GM21528 (cell line): Measurements from ENCODE around the gene GPR107.
A peak's percentile ranks its signal among the peaks of the same experiment; 100 is the strongest.

Experiments used
- ATAC-seq: cut with Tn5 transposase; IDR thresholded peaks from one replicate; pipeline ENCODE4 v1.9.1; 2021; ENCODE audit warnings: mild to moderate bottlenecking, moderate library complexity; ENCODE audit not compliant: unreplicated experiment, low FRiP score

The GPR107 gene

DNA sequence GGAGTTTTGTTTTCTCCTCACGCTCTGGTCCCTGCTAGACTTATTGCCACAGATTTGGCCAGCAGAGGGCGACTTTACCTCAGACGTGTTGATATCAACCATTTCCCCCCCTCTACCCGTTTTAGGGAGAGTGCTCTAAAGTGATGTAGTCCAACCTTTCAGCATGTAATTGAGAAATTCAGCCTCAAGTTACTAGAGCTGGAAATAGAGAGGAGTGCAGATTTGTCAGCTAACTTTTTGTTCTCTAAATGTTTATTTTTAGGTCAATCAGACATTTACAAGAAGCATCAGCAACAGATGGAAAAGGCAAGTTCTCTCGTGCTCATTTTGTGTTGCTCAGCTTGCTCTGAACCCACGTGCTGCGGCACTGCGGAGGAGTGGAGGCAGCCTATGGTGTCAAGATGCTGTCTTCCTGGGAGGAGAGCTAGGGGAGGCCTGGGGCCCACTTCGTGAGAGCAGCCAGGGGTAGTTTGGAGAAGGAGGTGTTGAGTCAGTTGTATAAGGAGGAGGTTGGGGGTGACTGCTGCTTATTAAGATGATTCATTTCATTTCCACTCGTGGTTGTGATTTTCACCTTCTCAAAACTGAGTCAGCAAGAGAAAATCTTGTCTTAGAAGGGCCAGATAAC, 53.6 kb downstream of the GPR107 start:
- ATAC-seq, result no peak

DNA sequence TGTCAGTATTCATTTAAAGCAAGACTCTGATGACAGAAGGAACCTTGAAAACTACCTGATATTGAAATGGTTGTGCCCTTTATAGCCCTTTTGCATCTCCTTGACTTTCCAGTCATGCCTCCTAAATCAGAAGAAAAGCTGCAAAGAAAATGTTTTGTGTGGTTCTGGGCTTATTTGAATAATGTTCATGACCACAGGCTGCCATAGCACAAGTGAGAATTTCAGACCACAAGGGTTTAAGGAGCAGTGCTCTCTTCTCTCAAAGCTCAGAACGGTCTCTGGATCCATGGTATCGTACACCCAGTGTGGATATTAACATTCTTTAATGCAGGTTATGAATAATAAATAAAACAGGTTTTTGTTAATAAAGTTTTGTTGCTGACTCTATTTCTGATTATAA, 54.2 kb downstream of the GPR107 start:
- ATAC-seq, result no peak

DNA sequence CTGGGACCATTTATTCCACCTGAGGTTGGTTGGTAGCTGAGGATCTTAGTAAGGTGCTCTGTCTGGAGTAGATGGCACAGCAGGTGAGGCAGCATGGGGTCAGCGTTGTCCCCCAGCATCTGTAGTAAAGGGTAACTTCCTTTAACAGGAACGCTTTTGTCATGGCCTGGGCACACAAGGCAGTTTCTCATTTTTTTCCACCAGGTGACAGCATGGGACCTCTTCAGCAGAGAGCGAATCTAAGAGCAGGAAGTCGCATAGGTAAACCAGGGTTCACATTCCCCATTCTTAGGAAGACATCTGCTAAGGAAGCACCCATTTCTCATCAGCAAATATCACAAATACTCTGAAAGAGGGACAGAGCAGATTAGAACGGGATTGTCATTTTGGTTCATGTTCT, 56.5 kb downstream of the GPR107 start:
- ATAC-seq, result no peak

DNA sequence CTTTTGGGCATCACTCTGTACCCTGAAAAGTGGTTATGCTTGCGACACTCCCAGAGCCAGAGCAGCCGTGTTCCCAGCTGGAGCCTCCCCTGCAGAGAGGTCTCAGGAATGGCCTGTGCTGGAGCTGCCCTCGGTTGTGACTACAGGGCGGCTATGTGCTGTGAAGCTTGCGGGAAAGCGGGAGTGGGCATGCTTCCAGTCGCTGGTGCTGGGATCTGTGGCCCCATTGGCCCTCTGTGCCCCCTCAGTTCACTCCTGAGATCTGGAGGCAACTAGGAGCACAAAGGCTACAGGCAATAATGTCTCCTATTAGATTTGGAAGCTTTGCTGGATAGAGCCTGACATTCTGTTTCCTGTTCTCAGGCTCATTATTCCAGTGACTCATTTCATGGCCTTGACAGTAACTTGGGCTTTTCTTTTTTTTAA, 56.9 kb downstream of the GPR107 start:
- no peak for ATAC-seq

DNA sequence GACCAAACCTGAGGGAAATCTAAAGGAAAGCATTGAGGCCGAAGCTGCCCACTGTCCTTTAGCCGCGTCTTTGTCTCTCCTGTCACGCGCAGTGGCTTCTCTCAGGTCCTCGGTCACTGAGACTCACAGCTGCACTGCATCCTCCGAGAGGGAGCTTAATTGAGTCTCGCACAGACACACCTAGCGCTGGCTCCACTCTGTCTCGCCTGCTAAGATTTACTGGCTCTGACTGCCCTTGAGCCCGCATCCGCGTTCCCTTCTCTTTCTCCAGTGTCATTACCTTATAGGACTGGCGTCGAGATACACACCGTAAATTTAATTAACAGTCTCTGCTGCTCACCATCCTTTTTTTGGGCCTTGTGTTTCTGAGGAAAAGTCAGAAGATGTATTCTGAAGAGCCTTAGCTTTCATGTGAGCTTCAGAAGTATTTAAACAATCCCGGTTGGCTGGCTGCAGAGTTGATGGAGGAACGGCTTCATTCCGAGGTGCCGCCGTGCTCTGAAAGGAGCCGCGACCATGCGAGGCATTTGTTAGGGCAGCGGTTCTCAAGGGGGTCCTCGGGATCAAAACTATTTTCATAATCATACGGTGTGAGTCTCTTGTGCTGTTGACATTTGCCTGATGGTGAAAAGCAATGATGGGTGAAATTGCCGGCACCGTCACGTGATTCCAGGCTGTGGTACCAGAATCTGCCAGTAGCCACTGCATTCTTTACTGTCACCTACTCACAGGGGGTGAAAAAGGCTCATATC, 58.3 kb downstream of the GPR107 start:
- no peak for ATAC-seq

DNA sequence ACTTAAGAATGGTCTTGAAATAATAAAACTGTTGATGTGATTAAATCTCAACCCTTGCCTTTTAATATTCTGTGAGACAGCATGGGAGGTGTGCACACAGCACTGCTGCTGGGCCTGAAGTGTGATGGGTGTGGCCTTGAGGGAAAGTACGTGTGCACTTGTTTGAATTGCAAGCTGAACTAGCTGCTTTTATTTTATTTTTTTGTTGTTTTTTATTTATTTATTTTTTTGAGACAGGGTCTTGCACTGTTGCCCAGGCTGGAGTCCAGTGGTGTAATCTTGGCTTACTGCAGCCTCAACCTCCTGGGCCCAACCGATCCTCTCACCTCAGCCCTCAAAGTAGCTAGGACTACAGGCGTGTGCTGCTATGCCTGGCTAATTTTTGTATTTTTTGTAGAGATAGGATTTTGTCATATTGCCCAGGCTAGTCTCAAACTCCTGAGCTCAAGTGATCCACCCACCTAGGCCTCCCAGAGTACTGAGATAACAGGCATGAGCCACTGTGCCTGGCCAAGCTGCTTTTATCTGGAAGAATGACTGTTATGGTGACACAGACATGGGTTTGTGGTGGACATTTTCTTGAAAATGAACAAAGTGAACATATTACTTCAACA, 58.9 kb downstream of the GPR107 start:
- ATAC-seq, result no peak

DNA sequence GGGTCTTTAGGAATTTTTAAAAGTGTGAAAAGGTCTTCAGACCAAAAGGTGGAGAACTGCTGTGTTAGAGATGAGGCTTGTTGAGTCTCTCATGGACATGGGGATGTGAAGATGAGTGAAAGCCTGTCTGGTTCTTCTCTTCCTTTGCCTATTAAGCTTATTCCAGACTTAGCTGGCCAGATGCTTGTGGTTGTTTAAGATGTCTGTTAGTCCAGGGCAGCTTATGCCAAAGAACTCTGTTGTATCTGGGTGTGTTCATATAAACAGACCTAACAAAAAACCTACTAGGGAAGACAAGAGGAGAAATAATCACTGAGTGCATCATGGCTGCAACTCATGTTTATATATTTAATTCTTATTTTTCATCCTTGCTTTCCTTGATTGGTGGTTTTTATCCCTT, 61.0 kb downstream of the GPR107 start:
- ATAC-seq, result no peak

DNA sequence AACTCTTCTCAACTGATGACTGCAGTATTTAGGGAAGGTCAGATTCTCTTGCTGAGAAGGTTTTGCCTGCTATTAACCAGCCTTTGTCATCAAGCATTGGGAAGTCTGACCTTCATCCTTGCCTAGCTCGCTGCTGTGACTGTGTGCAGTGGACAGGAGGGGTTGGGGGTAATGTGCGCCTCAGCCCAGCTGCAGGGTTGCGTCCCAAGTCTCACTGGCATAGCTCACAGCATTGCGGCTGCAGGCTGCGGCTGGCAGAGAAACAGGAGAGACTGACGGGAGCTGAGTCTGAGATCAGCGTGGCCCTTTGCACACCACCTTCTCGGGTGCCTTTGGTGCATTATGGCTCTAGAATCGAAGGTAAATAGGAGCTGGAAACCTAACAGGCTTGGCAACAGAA, 62.6 kb downstream of the GPR107 start:
- ATAC-seq, result no peak

DNA sequence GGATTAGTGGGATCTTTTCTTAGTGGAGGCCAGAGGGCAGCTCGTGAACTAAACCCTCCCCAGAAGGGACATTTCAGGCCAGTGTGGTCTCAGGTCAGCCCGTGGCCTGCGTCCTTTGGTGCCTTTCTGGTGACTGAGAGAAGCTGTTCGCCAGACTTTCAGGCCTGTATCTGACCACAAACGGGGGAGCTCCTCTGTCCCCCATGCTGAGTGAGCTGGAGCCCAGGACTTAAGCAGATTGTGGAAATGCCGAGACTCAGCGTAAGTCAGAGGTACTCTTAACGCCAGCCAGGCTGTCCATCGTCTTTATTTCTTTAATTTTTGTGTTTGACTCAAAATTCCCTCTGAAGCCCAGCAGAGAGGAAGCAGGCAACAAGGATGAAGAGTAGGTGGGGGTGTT, 63.7 kb downstream of the GPR107 start:
- no peak for ATAC-seq

DNA sequence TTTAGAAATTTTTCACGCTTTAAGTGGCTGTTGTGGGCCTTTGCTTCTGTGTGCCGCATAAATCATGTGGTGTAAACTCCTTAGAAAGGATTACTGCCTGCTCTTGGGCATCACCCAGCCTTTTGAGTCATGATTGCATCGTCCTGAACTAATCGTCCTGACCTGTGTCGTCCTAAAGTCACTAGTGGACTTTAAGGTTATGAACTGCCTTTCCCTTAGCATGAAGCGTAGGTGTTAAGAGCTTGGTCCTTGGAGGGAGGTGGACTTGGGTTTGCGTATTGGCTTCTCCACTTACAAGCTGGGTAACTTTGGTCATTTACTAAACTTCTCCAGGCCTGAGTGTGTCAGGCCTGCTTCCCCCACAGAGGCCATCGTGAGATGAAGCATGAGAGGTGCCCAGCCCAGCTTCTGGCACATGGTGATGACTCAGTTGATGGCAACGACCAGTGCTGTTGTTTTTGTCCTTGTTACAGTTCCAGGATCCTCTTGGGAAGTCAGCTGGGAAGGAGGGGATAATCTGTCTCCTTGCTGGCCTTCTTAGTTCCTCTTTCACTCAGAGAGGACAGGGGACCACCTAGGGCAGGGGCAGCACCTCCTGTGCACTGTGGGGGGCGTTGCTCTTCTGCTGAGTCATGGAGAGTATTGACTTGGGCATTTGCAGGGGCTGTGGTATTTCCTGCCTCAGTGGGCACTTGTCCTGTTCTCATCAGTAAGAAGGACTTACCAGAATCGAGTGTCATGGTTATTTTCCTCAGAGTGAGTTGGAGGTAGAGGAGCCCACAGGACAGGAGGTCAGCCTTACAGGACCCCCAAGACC, 64.3 kb downstream of the GPR107 start:
- ATAC-seq, result no peak

DNA sequence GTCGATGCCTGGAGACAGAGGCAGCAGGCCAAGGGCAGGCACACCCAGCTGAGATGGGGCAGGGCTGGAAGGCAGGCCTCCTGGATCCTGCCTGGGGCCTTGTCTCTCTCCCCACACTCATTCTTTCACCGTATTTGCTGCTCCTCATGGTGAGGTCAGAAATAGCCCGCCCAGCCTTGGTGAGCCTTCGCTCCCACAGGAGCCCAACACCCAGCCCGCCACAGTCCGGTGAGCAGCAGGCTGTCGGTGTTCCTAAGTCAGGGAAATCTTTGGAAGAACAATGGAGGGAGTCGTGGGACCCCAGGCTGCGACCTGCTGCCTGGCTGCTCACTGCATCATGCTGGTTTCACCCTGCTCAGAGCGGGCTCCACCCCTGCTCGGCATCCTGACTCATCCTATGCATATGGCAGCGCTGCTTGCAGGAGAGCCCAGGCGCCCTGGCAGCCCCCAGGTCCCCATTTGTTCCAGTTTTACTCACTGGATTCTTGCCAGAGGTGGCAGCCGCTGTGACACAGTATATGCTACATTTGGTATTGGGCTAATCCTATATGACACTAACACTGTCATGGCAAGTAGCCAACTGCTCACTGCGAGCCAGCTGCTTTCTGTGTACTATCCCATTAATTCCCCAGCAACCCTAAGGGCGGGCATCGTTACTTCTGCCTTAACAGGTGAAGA, 65.3 kb downstream of the GPR107 start:
- ATAC-seq, result no peak

DNA sequence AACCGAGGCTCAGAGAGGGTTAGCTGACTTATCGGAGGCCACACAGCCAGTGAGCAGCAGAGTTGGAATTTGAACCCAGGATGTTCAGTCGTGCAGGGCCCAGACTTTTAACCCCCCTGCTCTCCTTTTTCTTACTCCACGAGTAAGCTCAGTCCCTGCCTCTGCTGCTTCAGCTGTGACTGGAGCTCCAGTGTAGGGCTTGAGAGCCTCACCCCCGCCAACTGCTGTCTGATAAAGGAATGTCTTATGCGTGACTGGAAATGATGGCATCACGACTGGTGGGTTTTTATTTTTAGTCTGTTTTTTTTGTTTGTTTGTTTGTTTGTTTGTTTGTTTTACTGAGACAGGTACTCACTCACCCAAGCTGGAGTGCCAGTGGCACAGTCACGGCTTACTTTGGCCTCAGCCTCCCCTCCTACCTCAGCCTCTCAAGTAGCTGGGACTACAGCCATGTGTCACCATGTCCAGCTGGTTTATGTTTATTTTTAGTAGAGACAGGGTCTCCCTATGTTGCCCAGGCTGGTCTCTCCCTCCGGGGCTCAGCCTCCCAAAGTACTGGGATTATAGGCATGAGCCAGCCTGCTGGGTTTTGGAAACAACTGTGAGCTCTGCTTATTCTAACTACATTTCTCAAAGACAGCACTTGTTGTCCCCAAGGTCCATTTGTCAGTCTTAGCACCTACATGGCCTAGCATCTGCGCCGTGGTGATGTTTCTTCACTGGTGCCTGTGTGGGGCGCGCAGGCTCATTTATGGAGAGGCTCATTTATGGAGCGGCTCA, 66.0 kb downstream of the GPR107 start:
- no peak for ATAC-seq

DNA sequence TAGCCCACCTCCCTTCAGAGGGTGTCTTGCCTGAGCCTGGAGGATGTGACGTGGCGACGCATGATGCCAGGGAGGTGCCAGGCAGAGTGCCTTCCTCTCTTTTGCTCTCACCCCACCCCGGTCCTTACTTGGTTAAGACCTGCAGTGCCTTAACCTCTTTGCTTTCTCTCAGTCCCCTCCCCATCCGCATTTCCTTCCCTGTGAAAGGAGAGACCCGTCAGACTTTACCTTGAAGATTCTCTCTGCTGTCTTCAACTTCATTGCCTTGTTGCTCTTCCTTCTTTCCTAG, 66.5 kb downstream of the GPR107 start:
- no peak for ATAC-seq

DNA sequence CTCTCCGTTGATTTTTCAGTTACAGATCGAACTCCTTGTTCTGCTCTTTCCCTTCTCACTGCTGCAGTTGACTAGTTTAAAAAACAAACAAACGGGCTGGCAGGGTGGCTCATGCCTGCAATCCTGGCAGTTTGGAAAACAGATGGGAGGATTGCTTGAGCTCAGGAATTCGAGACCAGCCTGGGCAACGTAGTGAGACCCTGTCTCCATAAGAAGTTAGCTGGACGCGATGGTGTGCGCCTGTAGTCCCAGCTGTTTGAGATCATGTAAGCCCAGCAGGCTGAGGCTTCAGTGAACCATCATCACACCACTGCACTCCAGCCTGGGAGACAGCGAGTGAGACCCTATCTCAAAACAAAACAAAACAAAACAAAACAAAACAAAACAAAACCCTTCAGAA, 67.1 kb downstream of the GPR107 start:
- ATAC-seq, result no peak

DNA sequence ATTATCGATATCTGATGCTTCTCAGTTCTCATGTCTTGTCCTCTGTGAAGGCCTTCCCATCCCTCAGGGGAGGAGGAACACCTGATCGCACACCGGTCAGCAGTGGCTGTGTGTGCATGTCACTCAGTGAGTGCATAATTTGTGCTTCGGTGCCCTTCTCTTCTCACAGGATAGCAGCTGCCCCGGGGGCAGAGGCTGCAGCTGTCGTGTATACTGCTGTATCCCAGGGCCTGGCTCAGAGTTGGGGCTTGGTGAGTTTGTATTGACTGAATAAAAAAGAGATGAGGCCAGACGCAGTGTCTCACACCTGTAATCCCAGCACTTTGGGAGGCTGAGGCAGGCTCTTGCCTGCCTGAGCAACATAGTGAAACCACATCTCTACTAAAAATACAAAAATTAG, 68.8 kb downstream of the GPR107 start:
- no peak for ATAC-seq

DNA sequence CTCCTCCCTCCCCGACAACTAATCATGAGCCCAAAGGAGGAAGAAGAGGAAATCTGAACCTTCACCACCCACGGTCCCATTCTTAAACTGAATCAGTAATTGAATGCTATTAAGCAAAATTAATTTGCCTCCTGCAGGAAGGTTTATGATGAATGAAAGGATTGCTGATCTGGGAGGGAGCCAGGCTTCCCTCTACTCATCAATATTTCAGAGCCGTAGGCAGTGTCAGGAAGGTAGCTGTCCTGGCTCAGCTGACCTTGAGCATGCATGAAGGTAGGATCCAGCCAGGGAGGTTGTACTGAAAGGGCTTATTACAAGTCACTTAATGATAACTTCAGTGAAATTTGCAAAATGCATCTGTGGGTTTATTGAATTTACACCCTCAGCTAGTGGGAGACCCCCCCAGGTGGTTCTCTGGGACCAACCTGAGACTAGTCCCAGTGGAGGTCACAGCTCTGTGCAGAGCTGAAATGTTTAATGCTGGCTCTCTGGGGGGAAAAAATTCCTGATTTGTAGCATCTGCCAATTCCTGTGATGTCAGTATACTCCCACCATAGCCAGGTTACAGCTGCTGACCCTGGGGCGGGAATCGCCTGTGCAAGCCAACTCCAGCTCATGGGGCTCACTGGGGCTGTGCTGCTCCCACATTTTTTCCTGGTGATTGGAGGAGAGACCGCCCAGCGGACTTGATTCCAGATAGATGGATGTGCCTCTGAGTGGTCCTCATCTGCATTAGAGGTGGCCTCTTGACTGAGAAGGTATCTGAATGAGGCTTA, 70.6 kb downstream of the GPR107 start:
- no peak for ATAC-seq

DNA sequence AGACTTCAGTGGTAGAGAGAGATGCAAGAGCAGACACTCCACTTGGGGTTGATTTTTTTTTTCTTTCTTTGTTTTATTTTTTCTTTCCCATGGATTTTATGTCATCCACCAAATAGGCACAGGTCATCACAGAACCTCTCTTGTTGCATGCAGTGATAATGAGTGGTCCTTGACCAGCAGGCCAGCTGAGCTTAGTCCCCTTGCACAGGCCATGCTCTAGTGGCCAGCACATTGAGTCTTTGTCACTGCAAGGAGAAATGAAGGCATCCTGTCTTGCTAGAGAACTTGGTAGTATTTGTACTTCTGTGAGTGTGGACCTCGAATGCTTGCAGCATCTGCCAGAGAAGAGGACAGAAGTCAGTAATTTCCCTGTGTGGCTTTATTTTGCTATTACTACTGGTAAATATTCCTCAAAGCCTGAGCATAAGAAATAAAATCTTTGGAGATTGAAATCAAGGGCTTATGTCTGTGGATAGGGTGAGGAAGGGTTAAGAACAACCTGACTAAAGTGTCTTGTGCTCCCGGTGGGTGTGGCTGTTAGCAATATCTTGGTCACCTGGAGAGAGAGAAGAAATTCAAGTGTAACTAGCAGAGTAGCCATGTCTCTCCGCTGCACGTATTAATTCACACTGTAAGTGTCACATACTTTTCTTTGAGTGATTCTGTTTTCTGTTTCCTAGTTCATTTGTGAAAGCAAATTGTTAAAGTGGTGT, 73.2 kb downstream of the GPR107 start:
- ATAC-seq, result no peak

DNA sequence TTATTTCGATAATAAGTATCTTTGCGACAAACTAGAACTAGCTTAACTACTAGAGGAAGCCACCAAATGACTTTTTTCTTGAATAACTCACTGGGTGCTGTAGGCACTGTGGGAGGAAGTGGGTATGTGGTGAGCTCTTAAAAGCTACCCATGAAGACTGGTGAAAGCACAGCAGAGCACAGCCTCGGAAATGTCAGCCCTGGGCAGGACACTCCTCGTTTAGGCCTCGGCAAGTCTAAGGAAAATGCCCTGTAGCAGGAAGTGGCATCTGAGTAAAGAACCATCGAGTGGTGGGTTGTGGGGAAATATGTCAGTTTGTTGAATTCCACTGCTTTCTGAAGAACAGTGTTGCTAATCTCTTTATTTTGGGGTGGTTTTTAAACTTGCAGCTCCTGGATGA, 74.5 kb downstream of the GPR107 start:
- peak; percentile 63 for ATAC-seq
